HepG2 (cell line): ENCODE data around the gene TAF12. TPM values are rescaled to one million over a fixed set of nuclear protein-coding genes. Genes with fewer than 3 reads are reported as not detected.

Experiments
- DNMT3B ChIP-seq: conservative IDR thresholded peaks from 2 replicates; pipeline ENCODE4 v1.6.1; 2016; ENCODE audit warnings: missing biosample characterization, control low read depth
- MAFK ChIP-seq, 2 experiments: IDR thresholded peaks in 1 of 2; conservative IDR thresholded peaks in 1 of 2; 2 replicates each; pipeline ENCODE4 v1.6.1; 2011; ENCODE audit warnings: improper control_type of control experiment in 2 of 2, low read length in 2 of 2
- NAIF1 ChIP-seq: sonication (generic); formaldehyde crosslinking; IDR thresholded peaks from 2 replicates; pipeline ENCODE4 v1.5.0; 2020; ENCODE audit warnings: mild to moderate bottlenecking, missing genetic modification reagents, borderline replicate concordance
- NKX3-1 ChIP-seq: sonication (generic); formaldehyde crosslinking; IDR thresholded peaks from 2 replicates; pipeline ENCODE4 v1.5.0; 2020; ENCODE audit warnings: missing genetic modification reagents
- PITX1 ChIP-seq: sonication (generic); formaldehyde crosslinking; IDR thresholded peaks from 2 replicates; pipeline ENCODE4 v1.5.1; 2020; ENCODE audit warnings: mild to moderate bottlenecking, missing genetic modification reagents
- POLR2AphosphoS5 ChIP-seq: IDR thresholded peaks from 2 replicates; pipeline ENCODE4 v1.6.1; 2012; ENCODE audit warnings: low read depth, low read length
- RBFOX2 ChIP-seq: fragments of 200-400 bp; formaldehyde crosslinking; IDR thresholded peaks from 2 replicates; pipeline ENCODE4 v1.6.1; 2017; ENCODE audit warnings: low read depth, mild to moderate bottlenecking, low read length
- RBM22 ChIP-seq: fragments of 200-400 bp; formaldehyde crosslinking; optimal IDR thresholded peaks from 2 replicates; pipeline ENCODE3; 2017; ENCODE audit warnings: mild to moderate bottlenecking, low read length, moderate library complexity
- RELA ChIP-seq: sonication (generic); formaldehyde crosslinking; IDR thresholded peaks from 2 replicates; pipeline ENCODE4 v1.4.0; 2020; ENCODE audit warnings: missing genetic modification reagents
- SALL2 ChIP-seq: sonication (generic); formaldehyde crosslinking; IDR thresholded peaks from 2 replicates; pipeline ENCODE4 v1.8.1; 2023; ENCODE audit warnings: mild to moderate bottlenecking, missing genetic modification reagents, inconsistent platforms
- SAP130 ChIP-seq: IDR thresholded peaks from 2 replicates; pipeline ENCODE4 v1.6.1; 2016; ENCODE audit warnings: low read depth
- SMAD3 ChIP-seq: sonication (generic); formaldehyde crosslinking; IDR thresholded peaks from 2 replicates; pipeline ENCODE4 v1.4.0; 2020; ENCODE audit warnings: missing genetic modification reagents
- ZNF251 ChIP-seq: sonication (generic); formaldehyde crosslinking; IDR thresholded peaks from 2 replicates; pipeline ENCODE4 v1.9.0; 2021; ENCODE audit warnings: mild to moderate bottlenecking, missing genetic modification reagents
- ZNF337 ChIP-seq: sonication (generic); formaldehyde crosslinking; IDR thresholded peaks from 2 replicates; pipeline ENCODE4 v1.5.1; 2020; ENCODE audit warnings: missing genetic modification reagents, low read depth, mild to moderate bottlenecking, borderline replicate concordance
- ZNF468 ChIP-seq: sonication (generic); formaldehyde crosslinking; IDR thresholded peaks from 2 replicates; pipeline ENCODE4 v1.8.0; 2022; ENCODE audit warnings: mild to moderate bottlenecking, moderate library complexity, missing genetic modification reagents
- ZSCAN12 ChIP-seq: sonication (generic); formaldehyde crosslinking; IDR thresholded peaks from 2 replicates; pipeline ENCODE4 v1.9.0; 2021; ENCODE audit warnings: mild to moderate bottlenecking, missing genetic modification reagents
- polyA plus RNA-seq, 8 experiments: library from polyadenylated mRNA; depleted of rRNA in 3 of 8; stranded (reverse) in 7 of 8; unstranded in 1 of 8; fragments of >200 nt; fragmentation: Illumina TruSeq in 4 of 8; extraction: Trizol in 4 of 8; gene quantifications; 2 replicates each; pipeline versions ENCODE4 v1.2.1 to v1.2.3, GENCODE V29; 2011 to 2016; ENCODE audit warnings: low read depth in 4 of 8, missing spikeins in 1 of 8, mixed read lengths in 1 of 8; ENCODE audit not compliant: insufficient read depth in 1 of 8
- total RNA-seq, 5 experiments: library from RNA; depleted of rRNA; stranded (reverse); fragments of >200 nt; fragmentation: Illumina TruSeq; extraction: Trizol; gene quantifications; 2 replicates each; pipeline ENCODE4 v1.2.3, GENCODE V29; 2016; ENCODE audit warnings: low read depth in 1 of 5
- TF ChIP-seq, protein P1 (sequence below): IDR thresholded peaks from 2 replicates; pipeline ENCODE4 v1.6.1; 2016; ENCODE audit warnings: missing compliant biosample characterization, missing genetic modification reagents, borderline replicate concordance
- TF ChIP-seq, protein P2 (sequence below): IDR thresholded peaks from 2 replicates; pipeline ENCODE4 v1.6.1; 2018; ENCODE audit warnings: missing genetic modification reagents, mild to moderate bottlenecking, missing compliant biosample characterization
- TF ChIP-seq, protein P3 (sequence below): IDR thresholded peaks from 2 replicates; pipeline ENCODE4 v1.6.1; 2016; ENCODE audit warnings: missing compliant biosample characterization, missing genetic modification reagents, borderline replicate concordance
- TF ChIP-seq, protein P4 (sequence below): sonication (generic); formaldehyde crosslinking; IDR thresholded peaks from 2 replicates; pipeline ENCODE4 v1.4.0; 2020; ENCODE audit warnings: missing genetic modification reagents, mild to moderate bottlenecking, borderline replicate concordance
- TF ChIP-seq, protein P5 (sequence below): sonication (generic); formaldehyde crosslinking; conservative IDR thresholded peaks from 2 replicates; pipeline ENCODE4 v1.4.0; 2020; ENCODE audit warnings: missing genetic modification reagents

TAF12 gene
- total and polyA plus RNA-seq, 2 of the 13 experiments (the other 11 are each of a cell fraction or from before 2014, with no cell fraction given) = 16.3 to 17.1 TPM

DNA sequence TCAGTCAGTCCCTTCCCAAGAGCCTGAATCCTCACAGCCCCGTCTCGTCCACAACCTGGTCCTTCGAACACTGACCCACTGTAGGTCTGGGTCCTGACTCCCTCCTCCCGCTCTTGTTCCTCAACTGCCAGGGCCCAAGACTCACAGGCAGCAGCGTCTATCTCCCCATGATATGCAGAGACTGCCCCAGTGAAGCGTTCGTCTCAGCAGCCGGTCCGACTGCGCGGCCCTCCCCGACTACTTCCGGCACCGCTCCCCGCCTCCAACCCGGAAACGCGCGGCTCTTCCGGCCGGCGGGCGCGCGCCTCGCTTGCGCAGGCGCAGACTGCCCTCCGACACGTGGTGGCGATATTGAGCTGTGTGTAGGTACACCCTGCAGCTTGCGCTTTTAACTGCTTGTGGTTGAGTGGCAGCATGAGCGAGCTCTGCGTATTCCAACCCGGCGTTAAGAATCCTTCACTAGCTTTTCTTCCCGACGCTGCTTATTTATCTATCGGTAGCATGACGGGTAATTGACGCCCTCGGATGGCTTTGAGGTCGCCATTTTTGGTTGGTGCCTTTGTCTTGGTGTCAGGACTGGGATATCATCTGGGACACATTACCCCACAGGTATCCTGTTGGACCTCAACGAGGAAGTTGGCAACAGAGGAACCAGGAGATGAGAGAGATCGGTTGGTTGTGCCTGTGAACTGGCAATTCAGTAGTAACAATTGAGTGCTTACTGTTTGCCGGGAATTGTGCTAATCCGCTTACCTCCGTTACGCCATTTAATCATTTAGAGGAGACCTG, at the start of gene TAF12 (continued):
- TF ChIP-seq RELA (CRISPR knock-in tag) (peak; percentile 86; the same call in 1 of the 2 replicates), ZSCAN12 (CRISPR knock-in tag) (no peak; the same call in 1 of the 2 replicates), NKX3-1 (CRISPR knock-in tag) (peak; percentile 46; the same call in 1 of the 2 replicates), SALL2 (peak; percentile 91), SMAD3 (CRISPR knock-in tag) (peak; percentile 89), POLR2AphosphoS5 (peak; percentile 94), MAFK (conservative IDR thresholded peaks at IDR 0.05 in 1 of 2, IDR thresholded peaks at IDR 0.05 in 1 of 2; ENCODE audit: low read length in 2 of 2) (no peak), RBFOX2 (peak; percentile 95), DNMT3B (CRISPR knock-in tag) (peak; percentile 86), NAIF1 (peak; percentile 82), SAP130 (CRISPR knock-in tag) (peak; percentile 98), ZNF337 (peak; percentile 68; the same call in 1 of the 2 replicates), ZNF468 (peak; percentile 87; the same call in 1 of the 2 replicates), PITX1 (CRISPR knock-in tag) (peak; percentile 44), ZNF251 (CRISPR knock-in tag) (no peak), RBM22 (no peak)
- TF ChIP-seq, protein P1, sequence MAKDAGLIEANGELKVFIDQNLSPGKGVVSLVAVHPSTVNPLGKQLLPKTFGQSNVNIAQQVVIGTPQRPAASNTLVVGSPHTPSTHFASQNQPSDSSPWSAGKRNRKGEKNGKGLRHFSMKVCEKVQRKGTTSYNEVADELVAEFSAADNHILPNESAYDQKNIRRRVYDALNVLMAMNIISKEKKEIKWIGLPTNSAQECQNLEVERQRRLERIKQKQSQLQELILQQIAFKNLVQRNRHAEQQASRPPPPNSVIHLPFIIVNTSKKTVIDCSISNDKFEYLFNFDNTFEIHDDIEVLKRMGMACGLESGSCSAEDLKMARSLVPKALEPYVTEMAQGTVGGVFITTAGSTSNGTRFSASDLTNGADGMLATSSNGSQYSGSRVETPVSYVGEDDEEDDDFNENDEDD (CRISPR knock-in tag) = peak; percentile 89; the same call in 1 of the 2 replicates
- TF ChIP-seq, protein P2, sequence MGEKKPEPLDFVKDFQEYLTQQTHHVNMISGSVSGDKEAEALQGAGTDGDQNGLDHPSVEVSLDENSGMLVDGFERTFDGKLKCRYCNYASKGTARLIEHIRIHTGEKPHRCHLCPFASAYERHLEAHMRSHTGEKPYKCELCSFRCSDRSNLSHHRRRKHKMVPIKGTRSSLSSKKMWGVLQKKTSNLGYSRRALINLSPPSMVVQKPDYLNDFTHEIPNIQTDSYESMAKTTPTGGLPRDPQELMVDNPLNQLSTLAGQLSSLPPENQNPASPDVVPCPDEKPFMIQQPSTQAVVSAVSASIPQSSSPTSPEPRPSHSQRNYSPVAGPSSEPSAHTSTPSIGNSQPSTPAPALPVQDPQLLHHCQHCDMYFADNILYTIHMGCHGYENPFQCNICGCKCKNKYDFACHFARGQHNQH (CRISPR knock-in tag) = peak; percentile 94
- TF ChIP-seq, protein P3, sequence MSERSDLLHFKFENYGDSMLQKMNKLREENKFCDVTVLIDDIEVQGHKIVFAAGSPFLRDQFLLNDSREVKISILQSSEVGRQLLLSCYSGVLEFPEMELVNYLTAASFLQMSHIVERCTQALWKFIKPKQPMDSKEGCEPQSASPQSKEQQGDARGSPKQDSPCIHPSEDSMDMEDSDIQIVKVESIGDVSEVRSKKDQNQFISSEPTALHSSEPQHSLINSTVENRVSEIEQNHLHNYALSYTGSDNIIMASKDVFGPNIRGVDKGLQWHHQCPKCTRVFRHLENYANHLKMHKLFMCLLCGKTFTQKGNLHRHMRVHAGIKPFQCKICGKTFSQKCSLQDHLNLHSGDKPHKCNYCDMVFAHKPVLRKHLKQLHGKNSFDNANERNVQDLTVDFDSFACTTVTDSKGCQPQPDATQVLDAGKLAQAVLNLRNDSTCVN (CRISPR knock-in tag) = peak; percentile 64; the same call in 1 of the 2 replicates
- TF ChIP-seq, protein P4, sequence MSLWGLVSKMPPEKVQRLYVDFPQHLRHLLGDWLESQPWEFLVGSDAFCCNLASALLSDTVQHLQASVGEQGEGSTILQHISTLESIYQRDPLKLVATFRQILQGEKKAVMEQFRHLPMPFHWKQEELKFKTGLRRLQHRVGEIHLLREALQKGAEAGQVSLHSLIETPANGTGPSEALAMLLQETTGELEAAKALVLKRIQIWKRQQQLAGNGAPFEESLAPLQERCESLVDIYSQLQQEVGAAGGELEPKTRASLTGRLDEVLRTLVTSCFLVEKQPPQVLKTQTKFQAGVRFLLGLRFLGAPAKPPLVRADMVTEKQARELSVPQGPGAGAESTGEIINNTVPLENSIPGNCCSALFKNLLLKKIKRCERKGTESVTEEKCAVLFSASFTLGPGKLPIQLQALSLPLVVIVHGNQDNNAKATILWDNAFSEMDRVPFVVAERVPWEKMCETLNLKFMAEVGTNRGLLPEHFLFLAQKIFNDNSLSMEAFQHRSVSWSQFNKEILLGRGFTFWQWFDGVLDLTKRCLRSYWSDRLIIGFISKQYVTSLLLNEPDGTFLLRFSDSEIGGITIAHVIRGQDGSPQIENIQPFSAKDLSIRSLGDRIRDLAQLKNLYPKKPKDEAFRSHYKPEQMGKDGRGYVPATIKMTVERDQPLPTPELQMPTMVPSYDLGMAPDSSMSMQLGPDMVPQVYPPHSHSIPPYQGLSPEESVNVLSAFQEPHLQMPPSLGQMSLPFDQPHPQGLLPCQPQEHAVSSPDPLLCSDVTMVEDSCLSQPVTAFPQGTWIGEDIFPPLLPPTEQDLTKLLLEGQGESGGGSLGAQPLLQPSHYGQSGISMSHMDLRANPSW (CRISPR knock-in tag) = 0 out of 2 replicates have a peak, but pooled peaks have one; percentile 8
- TF ChIP-seq, protein P5, sequence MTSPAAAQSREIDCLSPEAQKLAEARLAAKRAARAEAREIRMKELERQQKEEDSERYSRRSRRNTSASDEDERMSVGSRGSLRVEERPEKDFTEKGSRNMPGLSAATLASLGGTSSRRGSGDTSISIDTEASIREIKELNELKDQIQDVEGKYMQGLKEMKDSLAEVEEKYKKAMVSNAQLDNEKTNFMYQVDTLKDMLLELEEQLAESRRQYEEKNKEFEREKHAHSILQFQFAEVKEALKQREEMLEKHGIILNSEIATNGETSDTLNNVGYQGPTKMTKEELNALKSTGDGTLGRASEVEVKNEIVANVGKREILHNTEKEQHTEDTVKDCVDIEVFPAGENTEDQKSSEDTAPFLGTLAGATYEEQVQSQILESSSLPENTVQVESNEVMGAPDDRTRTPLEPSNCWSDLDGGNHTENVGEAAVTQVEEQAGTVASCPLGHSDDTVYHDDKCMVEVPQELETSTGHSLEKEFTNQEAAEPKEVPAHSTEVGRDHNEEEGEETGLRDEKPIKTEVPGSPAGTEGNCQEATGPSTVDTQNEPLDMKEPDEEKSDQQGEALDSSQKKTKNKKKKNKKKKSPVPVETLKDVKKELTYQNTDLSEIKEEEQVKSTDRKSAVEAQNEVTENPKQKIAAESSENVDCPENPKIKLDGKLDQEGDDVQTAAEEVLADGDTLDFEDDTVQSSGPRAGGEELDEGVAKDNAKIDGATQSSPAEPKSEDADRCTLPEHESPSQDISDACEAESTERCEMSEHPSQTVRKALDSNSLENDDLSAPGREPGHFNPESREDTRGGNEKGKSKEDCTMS = no peak
